NCI-H748 (cell line): ENCODE data around the gene STRA6.
A peak's percentile ranks its signal among the peaks of the same experiment; 100 is the strongest.

Source experiments
- DNase-seq: peaks from one replicate; lab custom pipeline; 2025; ENCODE audit not compliant: unreplicated experiment; lab: John Stamatoyannopoulos, UW

STRA6 gene

GRCh38 chr15:74208901-74209559, 6.4 kb upstream of the STRA6 start:
- DNase-seq, result no peak

- DNase-seq, result no peak
Measured at GRCh38 chr15:74208496-74208895, 5.9 kb upstream of the STRA6 start.

GRCh38 chr15:74207652-74208440, 5.3 kb upstream of the STRA6 start:
- DNase-seq, result no peak

GRCh38 chr15:74206801-74207281, 4.3 kb upstream of the STRA6 start:
- no peak for DNase-seq

GRCh38 chr15:74205582-74205947, 3.0 kb upstream of the STRA6 start:
- no peak for DNase-seq

- peak; percentile 15 for DNase-seq
Measured at GRCh38 chr15:74203914-74204431, 1.4 kb upstream of the STRA6 start.

GRCh38 chr15:74201710-74202420, 722 bp downstream of the STRA6 start:
- DNase-seq, result no peak

- DNase-seq, result no peak
Measured at GRCh38 chr15:74200871-74201419, 1.6 kb downstream of the STRA6 start.

GRCh38 chr15:74200412-74200815, 2.2 kb downstream of the STRA6 start:
- DNase-seq, result no peak

GRCh38 chr15:74199297-74199652, 3.3 kb downstream of the STRA6 start:
- DNase-seq, result no peak

GRCh38 chr15:74197176-74197965, 5.2 kb downstream of the STRA6 start:
- DNase-seq, result no peak

GRCh38 chr15:74196175-74196574, 6.4 kb downstream of the STRA6 start:
- peak; percentile 8 for DNase-seq

GRCh38 chr15:74194572-74195559, 7.7 kb downstream of the STRA6 start:
- DNase-seq, result no peak

GRCh38 chr15:74193905-74194304, 8.7 kb downstream of the STRA6 start:
- no peak for DNase-seq

- no peak for DNase-seq
Measured at GRCh38 chr15:74193299-74193718, 9.3 kb downstream of the STRA6 start.

- DNase-seq, result no peak
Measured at GRCh38 chr15:74192751-74193150, 9.8 kb downstream of the STRA6 start.

GRCh38 chr15:74191798-74192197, 10.8 kb downstream of the STRA6 start:
- DNase-seq, result no peak

GRCh38 chr15:74188216-74188615, 14.4 kb downstream of the STRA6 start:
- no peak for DNase-seq

GRCh38 chr15:74185710-74186348, 16.8 kb downstream of the STRA6 start:
- DNase-seq, result no peak
